ENCODE measurements around the gene LIFR.

DNA sequence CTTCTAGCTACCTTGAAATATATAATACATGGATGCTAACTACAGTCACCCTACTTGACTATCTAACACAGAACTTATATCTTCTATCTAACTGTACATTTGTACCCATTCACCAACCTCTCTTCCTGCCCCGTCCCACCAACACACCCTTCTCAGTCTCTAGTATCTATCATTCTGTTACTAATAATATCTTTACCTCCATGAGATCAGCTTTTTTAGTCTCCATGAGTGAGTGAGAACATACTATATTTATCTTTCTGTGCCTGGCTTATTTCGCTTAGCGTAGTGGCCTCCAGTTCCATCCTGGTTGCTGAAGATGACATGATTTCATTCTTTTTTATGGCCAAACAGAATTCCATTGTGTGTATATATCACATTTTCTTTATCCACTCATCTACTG, 37.0 kb downstream of the LIFR start:
- TF ChIP-seq, protein P1, sequence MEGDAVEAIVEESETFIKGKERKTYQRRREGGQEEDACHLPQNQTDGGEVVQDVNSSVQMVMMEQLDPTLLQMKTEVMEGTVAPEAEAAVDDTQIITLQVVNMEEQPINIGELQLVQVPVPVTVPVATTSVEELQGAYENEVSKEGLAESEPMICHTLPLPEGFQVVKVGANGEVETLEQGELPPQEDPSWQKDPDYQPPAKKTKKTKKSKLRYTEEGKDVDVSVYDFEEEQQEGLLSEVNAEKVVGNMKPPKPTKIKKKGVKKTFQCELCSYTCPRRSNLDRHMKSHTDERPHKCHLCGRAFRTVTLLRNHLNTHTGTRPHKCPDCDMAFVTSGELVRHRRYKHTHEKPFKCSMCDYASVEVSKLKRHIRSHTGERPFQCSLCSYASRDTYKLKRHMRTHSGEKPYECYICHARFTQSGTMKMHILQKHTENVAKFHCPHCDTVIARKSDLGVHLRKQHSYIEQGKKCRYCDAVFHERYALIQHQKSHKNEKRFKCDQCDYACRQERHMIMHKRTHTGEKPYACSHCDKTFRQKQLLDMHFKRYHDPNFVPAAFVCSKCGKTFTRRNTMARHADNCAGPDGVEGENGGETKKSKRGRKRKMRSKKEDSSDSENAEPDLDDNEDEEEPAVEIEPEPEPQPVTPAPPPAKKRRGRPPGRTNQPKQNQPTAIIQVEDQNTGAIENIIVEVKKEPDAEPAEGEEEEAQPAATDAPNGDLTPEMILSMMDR (IDR thresholded peaks at IDR 0.05), result no peak
- no peak for TF ChIP-seq POLR2A (IDR thresholded peaks at IDR 0.05)

All from heart left ventricle (tissue), 13 donors.